Mucosa of stomach (tissue), 1 donor: Measurements from ENCODE around the gene APLN.

Source experiments
- H3K27me3 ChIP-seq: one replicate; pipeline ENCODE4 v1.7.0; 2013; ENCODE audit warnings: mild to moderate bottlenecking, low read length; ENCODE audit not compliant: control insufficient read depth, insufficient read depth
- H3K36me3 ChIP-seq: one replicate; pipeline ENCODE4 v1.7.0; 2013; ENCODE audit warnings: low read length; ENCODE audit not compliant: control insufficient read depth, insufficient read depth
- H3K4me1 ChIP-seq: one replicate; pipeline ENCODE4 v1.7.0; 2013; ENCODE audit warnings: mild to moderate bottlenecking, low read length; ENCODE audit not compliant: control insufficient read depth, insufficient read depth
- H3K4me3 ChIP-seq: one replicate; pipeline ENCODE4 v1.7.0; 2013; ENCODE audit warnings: low read length
- H3K9ac ChIP-seq: one replicate; pipeline ENCODE4 v1.7.0; 2013; ENCODE audit warnings: mild to moderate bottlenecking, low read length, moderate library complexity
- H3K9me3 ChIP-seq: one replicate; pipeline ENCODE4 v1.7.0; 2013; ENCODE audit warnings: mild to moderate bottlenecking, low read length, moderate library complexity; ENCODE audit not compliant: control insufficient read depth
- donor health status: Pancreatic carcinoma.

Gene APLN

DNA sequence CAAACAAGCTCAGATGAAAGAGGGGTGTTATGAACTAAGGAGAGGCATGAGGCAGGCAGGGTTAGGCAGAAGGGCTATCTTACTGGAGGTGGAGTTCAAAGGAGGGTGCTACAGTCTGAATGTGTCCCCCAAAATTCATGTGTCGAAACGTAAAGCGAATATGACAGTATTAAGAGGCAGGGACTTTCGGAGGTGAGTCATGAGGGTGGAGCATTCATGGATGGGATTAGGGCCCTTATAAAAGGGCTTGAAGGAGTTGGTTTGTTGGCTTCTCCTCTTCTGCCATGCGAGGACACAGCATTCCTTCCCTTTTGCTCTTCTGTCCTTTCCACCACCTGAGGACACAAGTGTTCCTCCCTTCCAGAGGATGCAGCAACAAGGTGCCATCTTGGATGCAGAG lies 22.9 kb downstream of the APLN start:
- H3K4me3 ChIP-seq: no peak overlapping the region
- no peaks in the 10 kb centered on the region for H3K9me3 ChIP-seq
- no peaks in the 10 kb centered on the region for H3K36me3 ChIP-seq

DNA sequence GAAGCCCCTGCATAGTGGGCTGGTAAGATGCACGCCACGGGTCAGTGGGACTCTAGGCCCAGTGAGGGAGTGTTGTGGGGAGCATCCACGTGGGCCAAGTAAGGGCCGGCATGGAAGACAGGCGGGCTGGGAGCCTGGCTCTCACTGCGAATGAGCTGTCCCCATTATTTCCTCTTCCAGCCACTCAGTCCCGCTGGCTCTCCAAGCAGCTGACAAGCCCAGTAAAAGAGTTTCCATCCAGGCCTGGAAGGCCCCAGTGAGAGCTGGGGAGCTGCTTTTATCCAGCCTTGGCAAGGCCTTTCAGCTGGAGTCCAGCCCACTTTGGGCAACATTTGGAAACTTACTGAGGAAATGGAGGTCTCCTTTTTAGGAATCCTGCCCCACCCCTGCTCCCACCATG lies 24.9 kb downstream of the APLN start:
- H3K4me3 ChIP-seq: no peak overlapping the region
- H3K4me1 ChIP-seq: no peaks in the 10 kb centered on the region
- no peaks in the 10 kb centered on the region for H3K36me3 ChIP-seq
- no peaks in the 10 kb centered on the region for H3K9me3 ChIP-seq
- no peak overlapping the region for H3K9ac ChIP-seq
- H3K27me3 ChIP-seq: no peaks in the 10 kb centered on the region

More for the DNA sequence above, 22.9 kb downstream of the APLN start:
- H3K4me1 ChIP-seq: no peaks in the 10 kb centered on the region
- H3K9ac ChIP-seq: no peak overlapping the region
- no peaks in the 10 kb centered on the region for H3K27me3 ChIP-seq

DNA sequence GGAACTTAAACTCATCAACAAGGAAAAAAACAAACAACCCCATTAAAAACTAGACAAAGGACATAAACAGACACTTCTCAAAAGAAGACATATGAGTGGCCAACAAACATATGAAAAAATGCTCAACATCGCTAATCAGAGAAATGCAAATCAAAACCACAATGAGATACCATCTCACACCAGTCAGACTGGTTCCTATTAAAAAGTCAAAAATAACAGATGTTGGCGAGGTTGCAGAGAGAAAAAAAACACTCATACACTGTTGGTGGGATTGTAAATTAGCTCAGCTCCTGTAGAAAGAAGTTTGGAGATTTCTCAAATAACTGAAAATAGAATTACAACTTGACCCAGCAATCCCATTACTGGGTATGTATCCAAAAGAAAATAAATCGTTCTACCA lies 28.7 kb downstream of the APLN start:
- Histone ChIP-seq H3K9ac (no peak overlapping the region), H3K4me1 (no peaks in the 10 kb centered on the region), H3K4me3 (no peak overlapping the region), H3K36me3 (no peaks in the 10 kb centered on the region), H3K27me3 (no peaks in the 10 kb centered on the region), H3K9me3 (no peaks in the 10 kb centered on the region)

DNA sequence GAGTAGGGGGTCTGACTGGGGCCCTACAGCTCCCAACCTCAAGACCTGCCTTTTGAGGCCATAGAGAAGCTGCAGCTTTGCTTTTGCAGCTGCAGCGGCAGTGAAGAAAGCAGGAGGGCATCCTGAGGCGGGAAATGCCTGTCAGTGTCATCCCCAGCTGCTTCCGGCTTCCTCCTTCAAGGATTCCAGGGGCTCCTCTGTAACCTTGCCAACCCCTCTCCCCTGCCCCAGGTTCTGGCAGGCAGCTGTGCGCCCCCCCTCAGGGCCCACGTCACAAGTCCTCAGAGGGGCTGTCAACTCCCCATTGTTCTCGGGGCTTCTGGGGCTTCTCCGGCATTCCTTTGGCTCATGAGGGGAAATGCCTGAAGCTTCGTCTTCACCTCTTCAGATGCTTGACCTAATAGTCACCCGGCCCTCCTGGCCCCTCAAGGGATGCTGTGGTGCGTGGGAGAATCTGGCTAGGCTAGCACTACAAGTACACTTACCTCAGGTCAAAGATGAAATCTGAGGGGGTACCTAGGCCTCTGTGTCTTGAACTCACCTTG lies 31.9 kb downstream of the APLN start:
- Histone ChIP-seq H3K36me3 (no peaks in the 10 kb centered on the region), H3K27me3 (no peaks in the 10 kb centered on the region), H3K9me3 (no peaks in the 10 kb centered on the region), H3K4me3 (no peak overlapping the region), H3K9ac (no peak overlapping the region), H3K4me1 (no peaks in the 10 kb centered on the region)

DNA sequence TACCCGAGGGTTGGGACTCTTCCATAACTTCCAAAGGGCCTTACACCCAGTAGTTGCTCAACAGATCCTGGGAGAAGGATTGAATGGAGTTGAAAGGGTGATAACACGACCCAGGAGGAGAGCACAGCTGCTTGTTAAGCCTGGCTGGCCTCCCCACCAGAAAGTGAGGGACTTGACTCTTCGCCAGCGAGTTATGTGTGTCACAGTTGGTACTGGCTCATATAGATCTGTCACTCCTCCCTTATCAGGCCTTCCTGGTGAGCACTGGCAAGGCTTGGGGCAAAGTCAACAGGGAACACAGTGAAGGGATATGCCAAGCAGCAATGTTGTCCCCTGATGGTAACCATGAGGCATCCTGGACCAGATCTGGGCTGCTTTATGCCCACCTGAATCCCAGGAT lies 35.8 kb downstream of the APLN start:
- no peak overlapping the region for H3K4me3 ChIP-seq
- no peak overlapping the region for H3K9ac ChIP-seq
- H3K9me3 ChIP-seq: no peaks in the 10 kb centered on the region
- H3K36me3 ChIP-seq: no peaks in the 10 kb centered on the region
- H3K27me3 ChIP-seq: no peaks in the 10 kb centered on the region
- H3K4me1 ChIP-seq: no peaks in the 10 kb centered on the region

DNA sequence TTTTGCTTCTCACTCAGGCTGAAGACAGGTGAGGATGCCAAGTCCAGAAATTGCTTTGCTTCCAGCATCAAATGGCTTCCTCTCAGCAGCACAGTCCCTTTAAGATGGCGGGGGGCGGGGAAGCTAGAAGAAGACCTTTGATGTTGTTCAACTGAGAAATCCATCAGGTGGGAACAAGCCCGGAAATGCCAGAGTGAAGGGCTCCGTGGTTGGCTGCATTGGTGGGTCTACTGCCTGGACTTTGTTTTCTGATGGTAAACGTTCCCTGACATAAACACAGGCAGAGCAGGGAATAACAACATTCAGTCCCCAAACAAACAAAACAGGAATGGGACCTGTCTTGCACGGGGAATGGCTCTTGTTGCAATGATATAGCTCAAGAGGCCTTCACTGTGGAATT lies 37.3 kb downstream of the APLN start:
- Histone ChIP-seq H3K9me3 (no peaks in the 10 kb centered on the region), H3K36me3 (no peaks in the 10 kb centered on the region), H3K4me1 (no peaks in the 10 kb centered on the region), H3K9ac (no peak overlapping the region), H3K27me3 (no peaks in the 10 kb centered on the region), H3K4me3 (no peak overlapping the region)

DNA sequence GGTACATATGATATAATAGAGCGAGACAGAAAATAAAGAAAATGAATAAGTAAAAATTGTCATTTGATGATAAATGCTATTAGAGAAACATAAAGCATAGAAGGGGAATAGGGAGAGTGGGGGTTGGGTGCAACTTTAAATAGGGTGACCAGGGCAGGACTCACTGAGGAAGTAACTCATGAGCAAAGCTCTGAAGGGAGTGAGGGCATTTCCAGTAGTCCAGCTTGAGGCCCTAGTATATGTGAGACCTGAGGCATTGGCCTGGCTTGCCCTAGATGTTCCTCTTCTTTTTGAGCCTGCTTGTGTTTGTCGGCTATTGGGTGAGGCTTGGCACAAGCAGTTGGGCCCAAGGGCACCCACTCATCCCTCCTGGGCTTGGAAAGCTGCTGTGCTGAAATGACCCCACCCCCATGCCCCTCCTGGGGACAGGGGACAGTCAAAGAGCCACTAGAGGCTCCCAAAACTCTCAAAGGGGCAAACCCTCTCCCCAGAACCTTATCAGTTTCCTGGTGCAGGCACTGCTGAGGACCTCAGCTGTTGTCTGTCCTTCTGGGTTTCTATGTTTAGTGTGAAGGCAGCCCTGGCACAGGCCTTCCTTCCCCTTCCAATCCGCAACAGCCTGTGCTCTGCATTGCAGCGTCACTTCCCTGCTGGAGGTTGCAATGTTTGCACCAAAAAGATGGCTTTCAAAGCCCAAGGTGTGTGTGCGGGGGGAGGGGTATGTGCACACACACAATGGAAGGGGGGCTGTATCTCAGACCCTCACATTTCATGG lies 40.1 kb downstream of the APLN start:
- H3K9ac ChIP-seq: no peak overlapping the region
- H3K36me3 ChIP-seq: no peaks in the 10 kb centered on the region
- no peaks in the 10 kb centered on the region for H3K4me1 ChIP-seq
- no peak overlapping the region for H3K4me3 ChIP-seq
- no peaks in the 10 kb centered on the region for H3K27me3 ChIP-seq
- H3K9me3 ChIP-seq: no peaks in the 10 kb centered on the region

DNA sequence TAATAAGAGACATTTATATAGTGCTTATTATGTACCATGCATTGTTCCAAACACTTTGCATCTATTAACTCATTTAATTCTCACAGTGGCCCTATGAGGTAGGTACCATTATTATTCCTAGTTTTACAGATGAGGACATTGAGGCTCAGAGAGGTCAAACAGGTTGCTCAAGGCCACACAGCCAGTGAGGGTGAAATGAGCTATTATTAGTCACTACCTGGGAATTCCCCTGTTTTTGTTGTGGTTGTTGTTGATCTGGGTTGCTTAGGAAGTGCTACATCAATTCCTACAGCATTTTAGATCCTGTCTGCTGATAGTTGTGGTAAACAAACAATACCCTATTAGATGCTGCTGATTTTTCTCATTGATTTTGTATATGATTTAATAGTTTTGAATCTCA lies 41.2 kb downstream of the APLN start:
- Histone ChIP-seq H3K9me3 (no peaks in the 10 kb centered on the region), H3K27me3 (no peaks in the 10 kb centered on the region), H3K36me3 (no peaks in the 10 kb centered on the region), H3K4me1 (no peaks in the 10 kb centered on the region), H3K9ac (no peak overlapping the region), H3K4me3 (no peak overlapping the region)

DNA sequence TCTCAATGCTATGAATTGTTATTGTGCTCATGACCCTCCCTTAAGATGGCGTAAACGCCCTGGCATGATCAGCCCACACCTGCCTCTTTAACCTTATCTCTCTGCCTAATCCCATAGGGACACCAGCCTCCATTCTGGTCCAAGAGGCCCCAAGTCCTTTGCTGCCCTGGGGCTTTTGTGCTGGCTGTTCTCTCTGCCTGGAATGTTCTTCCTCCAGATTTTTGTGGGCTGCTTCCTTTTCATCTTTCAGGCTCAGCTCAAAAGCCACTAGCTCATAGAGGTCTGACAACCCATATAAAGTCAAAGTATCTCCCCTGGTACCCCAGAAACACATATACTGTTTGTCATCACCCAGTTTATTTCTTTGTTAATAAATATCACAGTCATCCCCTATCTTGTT lies 42.4 kb downstream of the APLN start:
- Histone ChIP-seq H3K9me3 (no peaks in the 10 kb centered on the region), H3K4me3 (no peak overlapping the region), H3K36me3 (no peaks in the 10 kb centered on the region), H3K27me3 (no peaks in the 10 kb centered on the region), H3K9ac (no peak overlapping the region), H3K4me1 (peaks cover under 1% of the 10 kb centered on the region)

DNA sequence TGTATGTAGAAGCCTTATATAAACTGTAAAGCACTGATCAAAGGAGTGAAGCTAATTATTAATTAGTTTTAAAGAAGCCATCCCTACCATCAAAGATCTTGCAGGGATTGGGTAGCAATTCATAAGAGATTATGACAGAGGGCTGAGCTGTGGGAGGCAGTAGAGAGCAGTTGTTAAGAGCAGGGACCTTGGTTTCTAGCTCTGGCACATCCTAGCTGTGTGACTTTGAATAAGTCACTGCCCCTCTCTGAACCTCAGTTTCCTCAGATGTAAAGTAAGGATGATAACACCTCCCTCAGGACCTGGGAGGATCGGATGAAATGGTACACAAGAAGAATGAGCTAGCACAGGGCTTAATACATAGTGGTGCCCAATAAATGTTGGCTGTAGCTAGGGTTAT lies 45.4 kb downstream of the APLN start:
- Histone ChIP-seq H3K4me1 (peaks cover 8% of the 10 kb centered on the region), H3K9me3 (no peaks in the 10 kb centered on the region), H3K36me3 (no peaks in the 10 kb centered on the region), H3K9ac (no peak overlapping the region), H3K27me3 (no peaks in the 10 kb centered on the region), H3K4me3 (no peak overlapping the region)

DNA sequence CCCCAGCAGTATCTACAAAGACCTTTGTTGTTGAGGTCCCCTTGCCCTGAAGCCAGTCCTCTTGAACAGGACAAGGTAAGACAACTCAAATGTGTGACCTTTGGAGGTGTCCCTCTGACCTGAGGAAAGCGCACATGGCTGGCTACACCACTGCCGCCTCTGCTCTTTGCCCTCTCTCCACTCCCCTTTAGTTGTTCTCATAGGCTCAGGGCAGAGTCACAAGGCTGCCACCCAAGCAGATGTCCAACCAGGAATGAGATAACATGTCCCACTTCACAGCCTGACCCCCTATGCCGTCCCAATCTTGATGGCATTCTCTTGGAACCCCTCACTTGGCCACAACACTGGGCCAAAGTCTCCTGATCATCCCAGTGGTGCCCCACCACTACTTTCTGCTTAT lies 46.3 kb downstream of the APLN start:
- no peaks in the 10 kb centered on the region for H3K27me3 ChIP-seq
- H3K9me3 ChIP-seq: no peaks in the 10 kb centered on the region
- peaks cover 11% of the 10 kb centered on the region for H3K4me1 ChIP-seq
- H3K9ac ChIP-seq: no peak overlapping the region
- H3K4me3 ChIP-seq: no peak overlapping the region
- H3K36me3 ChIP-seq: no peaks in the 10 kb centered on the region

DNA sequence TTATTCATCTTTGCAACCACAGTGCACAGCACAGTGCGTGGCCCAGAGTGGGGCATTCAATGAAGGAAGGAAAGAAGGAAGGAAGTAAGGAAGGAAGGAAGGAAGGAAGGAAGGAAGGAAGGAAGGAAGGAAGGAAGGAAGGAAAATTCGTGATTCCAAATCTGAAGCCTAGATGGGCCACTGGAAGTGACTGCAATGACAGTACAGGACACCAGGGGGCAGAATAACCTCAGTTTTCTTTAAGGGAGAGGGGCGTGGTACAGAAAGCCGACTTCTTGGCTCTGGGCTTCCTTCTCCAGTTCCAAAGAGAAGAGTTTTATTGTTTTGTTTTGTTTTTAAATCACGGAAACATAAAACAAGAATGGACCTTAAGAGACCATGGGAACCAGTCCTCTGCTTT lies 47.8 kb downstream of the APLN start:
- peaks cover 11% of the 10 kb centered on the region for H3K4me1 ChIP-seq

More for the DNA sequence above, 47.8 kb downstream of the APLN start:
- no peaks in the 10 kb centered on the region for H3K36me3 ChIP-seq
- no peaks in the 10 kb centered on the region for H3K9me3 ChIP-seq
- no peaks in the 10 kb centered on the region for H3K27me3 ChIP-seq
- H3K9ac ChIP-seq: no peak overlapping the region
- no peak overlapping the region for H3K4me3 ChIP-seq
